22Rv1 (cell line): ENCODE data around the gene IQGAP1.
"Not testable (repeated sequence)": the region's sequence is repeated elsewhere in the genome, so short reads cannot be mapped to it uniquely, and the experiment has no call there.

Experiments used
- H3K27ac ChIP-seq: fragments of 450-650 bp; 2 replicates; pipeline ENCODE4 v1.5.1; 2017
- CTCF ChIP-seq: fragments of 450-650 bp; IDR thresholded peaks from 2 replicates; pipeline ENCODE4 v1.5.1; 2017; ENCODE audit warnings: mild to moderate bottlenecking
- ZFX ChIP-seq: fragments of 450-650 bp; IDR thresholded peaks from 2 replicates; pipeline ENCODE4 v1.6.1; 2017; ENCODE audit warnings: antibody characterized with exemption, borderline replicate concordance

Gene IQGAP1

GRCh38 chr15:90501898-90502297 lies 113.9 kb downstream of the IQGAP1 start:
- TF ChIP-seq ZFX = no peak
- no peak for TF ChIP-seq CTCF
- no peak overlapping the region for H3K27ac ChIP-seq

- not testable (repeated sequence) for H3K27ac ChIP-seq
These were observed 122.7 kb downstream of the IQGAP1 start for GRCh38 chr15:90510781-90511180.

GRCh38 chr15:90511211-90511618 lies 123.2 kb downstream of the IQGAP1 start:
- not testable (repeated sequence) for H3K27ac ChIP-seq

GRCh38 chr15:90512276-90512675 lies 124.2 kb downstream of the IQGAP1 start:
- H3K27ac ChIP-seq = no peak overlapping the region
- TF ChIP-seq ZFX = no peak
- no peak for TF ChIP-seq CTCF

GRCh38 chr15:90512981-90513380 lies 124.9 kb downstream of the IQGAP1 start:
- no peak for TF ChIP-seq CTCF
- no peak for TF ChIP-seq ZFX
- no peak overlapping the region for H3K27ac ChIP-seq

GRCh38 chr15:90513448-90513847 lies 125.4 kb downstream of the IQGAP1 start:
- no peak overlapping the region for H3K27ac ChIP-seq

GRCh38 chr15:90513893-90514292 lies 125.9 kb downstream of the IQGAP1 start:
- not testable (repeated sequence) for H3K27ac ChIP-seq

More at GRCh38 chr15:90513448-90513847, 125.4 kb downstream of the IQGAP1 start:
- TF ChIP-seq CTCF (no peak), ZFX (no peak)

- TF ChIP-seq CTCF (no peak), ZFX (no peak)
- no peak overlapping the region for H3K27ac ChIP-seq
These were observed 131.6 kb downstream of the IQGAP1 start for GRCh38 chr15:90519688-90520087.

GRCh38 chr15:90520365-90520764 lies 132.3 kb downstream of the IQGAP1 start:
- no peak for TF ChIP-seq ZFX
- no peak for TF ChIP-seq CTCF

More at GRCh38 chr15:90520365-90520764, 132.3 kb downstream of the IQGAP1 start:
- no peak overlapping the region for H3K27ac ChIP-seq
